Neural progenitor cell (in vitro differentiated cells): ENCODE data around the gene CADPS.

Experiments used
- EZH2 ChIP-seq: fragments of 200-600 bp; sonication (generic); IDR thresholded peaks from 2 replicates; pipeline ENCODE4 v1.6.1; 2017; ENCODE audit warnings: antibody characterized with exemption, mild to moderate bottlenecking, moderate library complexity
- TF ChIP-seq, protein P1 (sequence below): fragments of 200-600 bp; sonication (generic); IDR thresholded peaks from 2 replicates; pipeline ENCODE4 v1.5.1; 2017; ENCODE audit warnings: antibody characterized with exemption, mild to moderate bottlenecking

DNA sequence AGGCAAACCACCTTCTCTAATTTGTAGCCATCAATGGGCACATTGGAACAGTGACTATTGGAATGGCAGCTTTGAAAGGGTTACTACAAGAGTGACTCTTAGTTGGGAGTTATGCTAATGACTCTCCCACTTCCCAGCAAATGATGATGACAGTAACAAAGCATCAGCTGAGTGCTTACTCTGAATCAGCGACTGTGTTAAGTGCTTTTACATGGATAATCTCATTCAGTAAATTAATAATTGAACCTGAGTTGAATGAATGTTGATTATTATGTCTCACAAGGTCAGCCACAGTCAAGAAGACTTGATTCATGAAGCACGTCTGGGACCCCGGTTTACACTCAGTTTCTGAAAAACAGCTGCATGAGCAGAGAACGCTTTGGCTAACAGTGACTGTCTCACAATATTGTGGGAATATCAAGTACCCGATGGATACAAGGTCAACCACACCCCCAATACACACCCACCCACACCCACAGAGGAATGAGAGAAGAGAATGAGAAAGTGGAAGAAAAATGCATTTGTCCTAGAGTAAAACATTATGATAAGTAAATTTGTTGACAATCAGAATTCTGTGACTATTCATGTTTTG is 259.9 kb downstream of the CADPS start:
- TF ChIP-seq, protein P1, sequence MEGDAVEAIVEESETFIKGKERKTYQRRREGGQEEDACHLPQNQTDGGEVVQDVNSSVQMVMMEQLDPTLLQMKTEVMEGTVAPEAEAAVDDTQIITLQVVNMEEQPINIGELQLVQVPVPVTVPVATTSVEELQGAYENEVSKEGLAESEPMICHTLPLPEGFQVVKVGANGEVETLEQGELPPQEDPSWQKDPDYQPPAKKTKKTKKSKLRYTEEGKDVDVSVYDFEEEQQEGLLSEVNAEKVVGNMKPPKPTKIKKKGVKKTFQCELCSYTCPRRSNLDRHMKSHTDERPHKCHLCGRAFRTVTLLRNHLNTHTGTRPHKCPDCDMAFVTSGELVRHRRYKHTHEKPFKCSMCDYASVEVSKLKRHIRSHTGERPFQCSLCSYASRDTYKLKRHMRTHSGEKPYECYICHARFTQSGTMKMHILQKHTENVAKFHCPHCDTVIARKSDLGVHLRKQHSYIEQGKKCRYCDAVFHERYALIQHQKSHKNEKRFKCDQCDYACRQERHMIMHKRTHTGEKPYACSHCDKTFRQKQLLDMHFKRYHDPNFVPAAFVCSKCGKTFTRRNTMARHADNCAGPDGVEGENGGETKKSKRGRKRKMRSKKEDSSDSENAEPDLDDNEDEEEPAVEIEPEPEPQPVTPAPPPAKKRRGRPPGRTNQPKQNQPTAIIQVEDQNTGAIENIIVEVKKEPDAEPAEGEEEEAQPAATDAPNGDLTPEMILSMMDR, result no peak
- no peak for TF ChIP-seq EZH2
